ENCODE data around the gene NECAB3. TPM values are rescaled to one million over a fixed set of nuclear protein-coding genes. Genes with fewer than 3 reads are reported as not detected.

NECAB3 gene
- total and polyA plus RNA-seq, 7 donors: 37.8 to 98.0 (median 63.7) TPM

- no peak overlapping the region for H3K27ac ChIP-seq
- no peak for ATAC-seq
- 87 to 100% (median 96%) methylated on average over 2 of the region's 2 CpGs for WGBS, 3 donors
- no peak overlapping the region for H3K4me3 ChIP-seq
- DNase-seq: no peak
- H3K9me3 ChIP-seq: no peaks in the 10 kb centered on the region
- TF ChIP-seq, protein P1, sequence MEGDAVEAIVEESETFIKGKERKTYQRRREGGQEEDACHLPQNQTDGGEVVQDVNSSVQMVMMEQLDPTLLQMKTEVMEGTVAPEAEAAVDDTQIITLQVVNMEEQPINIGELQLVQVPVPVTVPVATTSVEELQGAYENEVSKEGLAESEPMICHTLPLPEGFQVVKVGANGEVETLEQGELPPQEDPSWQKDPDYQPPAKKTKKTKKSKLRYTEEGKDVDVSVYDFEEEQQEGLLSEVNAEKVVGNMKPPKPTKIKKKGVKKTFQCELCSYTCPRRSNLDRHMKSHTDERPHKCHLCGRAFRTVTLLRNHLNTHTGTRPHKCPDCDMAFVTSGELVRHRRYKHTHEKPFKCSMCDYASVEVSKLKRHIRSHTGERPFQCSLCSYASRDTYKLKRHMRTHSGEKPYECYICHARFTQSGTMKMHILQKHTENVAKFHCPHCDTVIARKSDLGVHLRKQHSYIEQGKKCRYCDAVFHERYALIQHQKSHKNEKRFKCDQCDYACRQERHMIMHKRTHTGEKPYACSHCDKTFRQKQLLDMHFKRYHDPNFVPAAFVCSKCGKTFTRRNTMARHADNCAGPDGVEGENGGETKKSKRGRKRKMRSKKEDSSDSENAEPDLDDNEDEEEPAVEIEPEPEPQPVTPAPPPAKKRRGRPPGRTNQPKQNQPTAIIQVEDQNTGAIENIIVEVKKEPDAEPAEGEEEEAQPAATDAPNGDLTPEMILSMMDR (IDR thresholded peaks at IDR 0.05): no peak
- H3K4me1 ChIP-seq: peaks cover 4% of the 10 kb centered on the region
- H3K27me3 ChIP-seq (ENCODE audit: insufficient read depth in 3 of 3, low read length in 2 of 3): no peaks in the 10 kb centered on the region
- intact Hi-C loops (cut with DNase I): no loop called here
- no peaks in the 10 kb centered on the region for H3K36me3 ChIP-seq (ENCODE audit: insufficient read depth in 1 of 2, low read depth in 1 of 2)
Observed at GRCh38 chr20:33680686-33681085, 6.5 kb upstream of the NECAB3 start.

DNA sequence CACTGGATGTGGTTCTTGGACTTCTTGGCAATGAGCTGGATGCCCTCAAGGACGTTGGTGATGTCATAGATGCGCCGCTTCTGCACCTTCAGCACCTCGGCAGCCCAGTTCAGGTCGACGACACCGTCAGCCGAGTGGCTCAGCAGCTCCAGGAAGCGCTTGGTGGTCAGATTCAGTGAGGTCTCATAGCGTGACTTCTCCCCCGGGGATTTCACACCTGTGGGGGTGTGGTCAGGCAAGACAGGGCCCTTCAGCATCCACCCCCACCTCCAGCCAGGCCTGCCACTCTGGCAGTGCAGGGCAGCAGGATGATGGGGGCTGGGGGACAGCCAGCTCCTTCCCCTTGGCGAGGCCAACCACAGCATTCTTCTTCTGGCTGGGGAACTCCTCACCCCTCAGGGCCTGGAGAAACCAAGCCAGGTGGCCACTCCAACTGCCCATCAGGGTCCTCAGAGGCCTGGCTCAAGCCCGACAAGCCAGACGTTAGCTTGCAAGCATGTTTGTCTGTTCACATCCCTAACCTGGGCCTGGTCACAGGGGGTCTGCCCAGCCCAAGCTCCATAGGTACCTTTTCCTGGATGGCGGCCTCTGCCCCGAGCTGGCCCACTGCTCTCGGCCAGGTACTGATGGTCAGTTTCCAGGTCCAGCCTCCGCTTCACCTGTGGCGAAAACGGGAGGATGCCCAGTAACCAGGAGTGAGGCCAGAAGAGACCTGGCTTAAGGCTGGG is 5.7 kb upstream of the NECAB3 start:
- intact Hi-C loops (cut with DNase I): no loop called here
- ATAC-seq (no peak), DNase-seq (no peak)
- 85 to 87% (median 86%) methylated on average over 20 of the region's 20 CpGs for WGBS, 3 donors
- Histone ChIP-seq H3K4me3 (no peak overlapping the region), H3K9me3 (no peaks in the 10 kb centered on the region), H3K4me1 (peaks cover 4% of the 10 kb centered on the region), H3K27ac (no peak overlapping the region), H3K27me3 (ENCODE audit: insufficient read depth in 3 of 3, low read length in 2 of 3) (no peaks in the 10 kb centered on the region), H3K36me3 (ENCODE audit: insufficient read depth in 1 of 2, low read depth in 1 of 2) (no peaks in the 10 kb centered on the region)
- TF ChIP-seq, protein P1 (IDR thresholded peaks at IDR 0.05): no peak

GRCh38 chr20:33677991-33678702 is 3.9 kb upstream of the NECAB3 start:
- no peak overlapping the region for H3K27ac ChIP-seq
- DNase-seq (peak; percentile 62 to 83), ATAC-seq (no peak)

DNA sequence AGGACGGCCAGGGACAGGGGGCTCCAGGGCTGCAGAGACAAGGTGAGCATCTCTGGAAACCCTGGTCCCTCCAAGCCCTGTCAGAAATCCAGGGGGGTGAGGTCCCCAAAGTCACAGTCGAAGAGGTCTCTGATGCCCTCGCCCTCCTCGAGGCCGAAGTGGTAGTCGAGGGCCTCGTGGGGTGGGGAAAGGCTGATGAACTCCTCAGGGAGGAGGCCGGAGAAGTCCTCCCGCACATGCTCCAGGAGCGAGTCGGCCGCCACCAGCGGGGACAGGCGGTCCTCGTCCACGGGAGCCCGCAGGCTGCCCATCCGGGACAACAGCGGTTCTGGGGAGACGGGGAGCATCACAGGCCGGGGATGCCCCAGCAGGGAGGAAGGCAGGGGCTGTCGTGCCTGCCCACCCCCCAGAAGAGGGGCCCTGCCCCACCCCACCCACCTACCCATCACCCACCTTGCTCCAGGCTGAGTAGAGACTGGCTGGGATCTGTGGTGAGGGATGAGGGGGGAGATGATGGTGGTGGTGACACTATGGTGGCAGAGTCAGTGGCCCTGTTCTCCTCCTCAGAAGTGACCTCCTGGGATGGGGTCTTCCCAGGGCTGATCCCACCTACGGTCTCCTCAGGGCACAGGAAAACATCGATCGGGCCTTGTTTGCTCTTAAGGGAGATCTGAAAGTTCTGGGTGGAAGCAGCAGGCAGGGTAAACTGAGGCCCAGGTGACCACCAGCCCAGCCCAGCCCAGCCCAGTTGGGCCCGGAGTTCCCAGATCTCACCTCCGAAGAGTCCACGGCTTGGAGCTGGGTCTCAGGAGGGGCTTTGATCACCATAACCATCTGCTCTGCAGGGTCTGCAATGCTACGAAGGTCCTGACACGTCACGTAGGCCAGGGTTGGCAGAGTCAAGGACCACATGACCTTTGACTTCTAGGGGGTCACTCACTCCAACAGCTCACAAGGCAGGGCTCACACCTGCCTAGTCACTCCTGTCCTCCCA is 2.7 kb upstream of the NECAB3 start:
- Histone ChIP-seq H3K4me1 (peaks cover 16% of the 10 kb centered on the region), H3K4me3 (no peak overlapping the region), H3K27me3 (ENCODE audit: insufficient read depth in 3 of 3, low read length in 2 of 3) (no peaks in the 10 kb centered on the region), H3K27ac (no peak overlapping the region), H3K9me3 (no peaks in the 10 kb centered on the region), H3K36me3 (ENCODE audit: insufficient read depth in 1 of 2, low read depth in 1 of 2) (peaks cover 0 to 7% of the 10 kb centered on the region in 2 donors)
- DNase-seq (peak in 1 of 2 donors; percentile 50), ATAC-seq (no peak)
- TF ChIP-seq, protein P1 (IDR thresholded peaks at IDR 0.05): no peak
- intact Hi-C loops (cut with DNase I): no loop called here
- 93 to 96% (median 94%) methylated on average over 28 to 31 of the region's 31 CpGs for WGBS, 3 donors

More at GRCh38 chr20:33677991-33678702, 3.9 kb upstream of the NECAB3 start:
- peaks cover 9% of the 10 kb centered on the region for H3K4me1 ChIP-seq
- TF ChIP-seq, protein P1 (IDR thresholded peaks at IDR 0.05): no peak
- WGBS, 3 donors: 53 to 65% (median 59%) methylated on average over 15 of the region's 15 CpGs
- no peak overlapping the region for H3K4me3 ChIP-seq
- no peaks in the 10 kb centered on the region for H3K27me3 ChIP-seq (ENCODE audit: insufficient read depth in 3 of 3, low read length in 2 of 3)
- intact Hi-C loops (cut with DNase I): no loop called here
- H3K9me3 ChIP-seq: no peaks in the 10 kb centered on the region
- H3K36me3 ChIP-seq (ENCODE audit: insufficient read depth in 1 of 2, low read depth in 1 of 2): no peaks in the 10 kb centered on the region
